SK-MEL-5 (cell line): Measurements from ENCODE around the gene GOLGA8R. TPM values are rescaled to one million over a fixed set of nuclear protein-coding genes. Genes with fewer than 3 reads are reported as not detected.
"Not testable (repeated sequence)": the region's sequence is repeated elsewhere in the genome, so short reads cannot be mapped to it uniquely, and the experiment has no call there.

Experiments
- DNase-seq: peaks from one replicate; pipeline ENCODE4 v3.0.0-alpha.2; 2016; ENCODE audit warnings: low read depth, low spot score
- in situ Hi-C: cut with HindIII; loops from 2 replicates; pipeline ENCODE4 v1.10.0; 2016; ENCODE audit warnings: low sequenced_read_pairs, high pct_unique_total_duplicates, low pct_unique_long_range_greater_than_20kb
- polyA plus RNA-seq, 2 experiments: library from polyadenylated mRNA; depleted of rRNA; stranded (reverse); fragments of >200 nt; gene quantifications; 2 replicates each; pipeline ENCODE4 v1.2.3, GENCODE V29; 2015
- total RNA-seq: library from RNA; depleted of rRNA; stranded (reverse); fragments of >200 nt; shearing (Covaris generic); gene quantifications from 2 replicates; pipeline ENCODE4 v1.2.3, GENCODE V29; 2014; rRNA removed

Gene GOLGA8R
- total RNA-seq = 0.05 and 0.08 TPM in 2 replicates
- 0.27 TPM in 1 of 2 replicates, not detected in the other for polyA plus RNA-seq (2015; cell fraction: cytosol; rRNA removed)
- polyA plus RNA-seq (2015; cell fraction: nucleus; rRNA removed) = 0.39 and 2.5 TPM in 2 replicates

DNA sequence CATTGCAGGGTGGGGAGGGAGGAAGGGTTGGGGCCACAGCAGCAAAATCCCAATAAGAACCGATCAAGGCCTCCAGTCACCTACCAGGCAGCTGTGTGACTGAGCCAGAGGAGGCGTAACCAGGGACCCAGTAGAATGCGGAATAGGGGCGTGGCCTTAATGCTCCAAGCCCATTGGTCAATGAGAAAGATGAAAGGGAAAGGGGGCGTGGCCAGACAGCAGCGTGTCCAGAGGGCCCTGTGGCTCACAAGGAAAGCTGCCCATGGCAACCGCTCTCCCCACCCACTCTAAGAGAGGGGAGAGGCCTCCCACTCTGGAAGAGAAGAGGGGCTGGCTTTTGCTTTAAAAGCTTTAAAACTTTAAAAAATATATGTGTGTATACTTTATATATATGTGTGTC lies at the start of gene GOLGA8R:
TSS of gene GOLGA8R (minus strand) at position 101 of the 400 bp plus-strand sequence. CDS start at position 3, 98 bp downstream.
- in situ Hi-C loops, DNase-seq: not testable (repeated sequence)

DNA sequence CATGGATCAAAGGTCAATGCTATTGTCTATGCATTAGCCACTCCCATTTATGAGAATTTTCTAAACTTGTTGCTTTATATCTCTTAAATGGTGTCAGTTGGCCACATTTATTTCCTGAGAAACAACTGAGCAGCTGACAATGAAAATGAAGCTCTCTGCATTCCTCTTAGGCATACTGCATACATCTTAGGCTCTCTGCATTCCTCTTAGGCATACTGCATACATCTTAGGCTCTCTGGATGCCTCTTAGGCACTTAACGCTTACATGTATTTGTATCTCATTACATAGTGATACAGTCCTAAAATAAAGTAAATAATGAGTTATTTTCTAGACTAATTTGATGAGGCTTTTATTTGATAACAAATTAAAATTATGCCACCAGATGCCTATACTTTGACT lies 49.8 kb upstream of the GOLGA8R start:
- in situ Hi-C loops, DNase-seq: not testable (repeated sequence)

GRCh38 chr15:30462176-30462575 lies 48.1 kb upstream of the GOLGA8R start:
- DNase-seq, in situ Hi-C loops: not testable (repeated sequence)

DNA sequence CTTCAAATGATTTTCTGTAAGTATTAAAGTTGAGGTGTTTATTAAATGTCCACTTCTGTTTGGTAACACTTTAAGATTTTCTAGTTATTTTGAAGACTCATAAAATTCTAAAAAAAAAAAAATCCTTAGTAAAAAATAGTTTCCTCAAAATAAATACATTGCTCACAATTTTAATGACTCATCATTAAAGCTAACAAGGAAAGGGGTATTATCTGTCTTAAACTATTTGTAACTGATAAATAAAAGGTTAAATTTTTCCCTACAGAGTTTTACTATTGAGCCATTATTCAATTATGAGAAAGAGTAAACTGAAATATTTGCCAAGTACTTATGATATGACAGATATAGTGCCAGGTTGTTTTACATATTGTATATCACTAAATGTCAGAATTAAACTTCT lies 38.6 kb upstream of the GOLGA8R start:
- DNase-seq, in situ Hi-C loops: not testable (repeated sequence)

DNA sequence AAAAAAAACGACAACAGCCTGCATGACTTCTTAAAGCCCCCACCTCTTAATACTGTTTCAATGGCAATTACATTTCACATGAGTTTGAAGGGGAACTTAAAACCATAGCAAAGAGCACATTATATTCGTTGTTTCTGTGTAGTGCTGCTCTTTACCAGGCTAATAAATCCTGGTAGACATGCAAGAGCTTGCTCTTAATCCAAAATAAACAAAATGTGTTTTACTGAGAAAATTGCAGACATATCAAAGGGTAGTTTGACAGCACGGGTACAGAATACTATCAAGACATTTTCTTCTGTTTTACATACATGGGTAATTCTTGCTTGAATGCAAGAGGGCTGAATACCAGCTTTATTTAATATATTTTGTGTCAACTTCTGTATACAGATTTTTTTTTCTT lies 24.3 kb upstream of the GOLGA8R start:
- in situ Hi-C loops, DNase-seq: not testable (repeated sequence)

- in situ Hi-C loops, DNase-seq: not testable (repeated sequence)
Measured at GRCh38 chr15:30435878-30436277, 21.8 kb upstream of the GOLGA8R start.

DNA sequence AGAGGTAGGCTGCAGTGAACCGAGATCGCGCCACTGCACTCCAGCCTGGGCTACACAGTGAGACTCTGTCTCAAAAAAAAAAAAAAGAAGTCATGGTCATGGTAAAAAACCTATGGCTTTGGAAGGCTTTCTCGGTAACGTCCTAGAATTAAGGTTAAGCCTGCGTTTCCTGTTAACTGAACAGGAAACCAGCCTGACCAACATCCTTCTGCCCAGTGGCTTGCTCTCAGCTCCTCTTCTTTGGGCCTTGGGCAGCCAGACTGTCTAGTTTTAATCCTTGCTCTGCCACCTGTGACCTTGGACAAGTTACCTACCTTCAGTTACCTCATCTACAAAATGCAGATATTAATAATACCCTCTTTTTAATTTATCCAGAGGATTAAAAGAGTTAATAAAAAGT lies 6.7 kb upstream of the GOLGA8R start:
- DNase-seq, in situ Hi-C loops: not testable (repeated sequence)

GRCh38 chr15:30407636-30408035 lies 6.4 kb downstream of the GOLGA8R start:
- DNase-seq, in situ Hi-C loops: not testable (repeated sequence)

- DNase-seq, in situ Hi-C loops: not testable (repeated sequence)
Measured at GRCh38 chr15:30398988-30399387, 15.1 kb downstream of the GOLGA8R start.

- in situ Hi-C loops, DNase-seq: not testable (repeated sequence)
Measured at GRCh38 chr15:30393664-30393991, 20.4 kb downstream of the GOLGA8R start.

- DNase-seq, in situ Hi-C loops: not testable (repeated sequence)
Measured at GRCh38 chr15:30392766-30393663, 21.0 kb downstream of the GOLGA8R start, which contains the start of gene CHRFAM7A. TSS of gene CHRFAM7A (minus strand) at chr15:30393540. CDS start at chr15:30383351, 10,189 bp downstream.

- in situ Hi-C loops = not testable (repeated sequence)
Measured at GRCh38 chr15:30386318-30386887, 27.7 kb downstream of the GOLGA8R start.

DNA sequence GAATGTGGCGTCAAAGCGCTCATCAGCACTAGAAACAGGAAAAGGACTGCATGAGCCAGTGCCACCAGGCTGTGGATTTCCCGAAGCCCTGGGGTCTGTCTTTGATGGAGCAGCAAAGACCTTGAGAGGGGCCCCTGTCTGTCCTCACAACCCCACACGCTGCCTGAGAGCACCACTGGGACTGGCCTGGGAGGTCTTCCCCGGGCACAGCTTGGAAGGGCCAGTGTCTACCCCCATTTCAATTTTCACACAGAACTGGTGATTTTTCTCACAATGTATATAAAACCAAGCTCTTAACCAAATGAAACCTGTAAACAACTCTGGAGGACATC lies 37.0 kb downstream of the GOLGA8R start:
- DNase-seq, in situ Hi-C loops: not testable (repeated sequence)

More at GRCh38 chr15:30386318-30386887, 27.7 kb downstream of the GOLGA8R start:
- DNase-seq = not testable (repeated sequence)

- DNase-seq, in situ Hi-C loops: not testable (repeated sequence)
Measured at GRCh38 chr15:30376375-30377081, 37.5 kb downstream of the GOLGA8R start.

GRCh38 chr15:30375872-30376271 lies 38.2 kb downstream of the GOLGA8R start:
- DNase-seq, in situ Hi-C loops: not testable (repeated sequence)

DNA sequence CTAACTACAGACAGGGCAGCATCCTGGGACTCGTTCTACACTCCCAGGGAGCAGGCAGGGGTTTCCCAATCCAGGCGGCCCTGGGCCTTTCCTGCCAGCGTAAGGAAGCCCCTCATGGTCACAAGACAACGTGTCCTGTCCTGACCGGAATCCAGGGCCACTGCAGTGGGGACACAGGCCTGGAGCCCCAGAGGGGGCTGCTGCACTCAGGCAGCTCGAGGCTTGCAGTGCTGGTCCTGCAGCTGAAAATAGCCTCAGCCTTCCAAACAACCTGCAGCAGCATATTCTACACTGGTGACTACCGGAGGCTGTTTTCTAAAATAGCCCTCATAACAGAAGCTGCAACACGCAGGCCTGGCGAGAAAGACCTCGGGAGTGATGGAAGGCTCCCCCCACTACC lies 39.2 kb downstream of the GOLGA8R start:
- in situ Hi-C loops, DNase-seq: not testable (repeated sequence)

GRCh38 chr15:30368271-30368670 lies 45.8 kb downstream of the GOLGA8R start:
- DNase-seq, in situ Hi-C loops: not testable (repeated sequence)

DNA sequence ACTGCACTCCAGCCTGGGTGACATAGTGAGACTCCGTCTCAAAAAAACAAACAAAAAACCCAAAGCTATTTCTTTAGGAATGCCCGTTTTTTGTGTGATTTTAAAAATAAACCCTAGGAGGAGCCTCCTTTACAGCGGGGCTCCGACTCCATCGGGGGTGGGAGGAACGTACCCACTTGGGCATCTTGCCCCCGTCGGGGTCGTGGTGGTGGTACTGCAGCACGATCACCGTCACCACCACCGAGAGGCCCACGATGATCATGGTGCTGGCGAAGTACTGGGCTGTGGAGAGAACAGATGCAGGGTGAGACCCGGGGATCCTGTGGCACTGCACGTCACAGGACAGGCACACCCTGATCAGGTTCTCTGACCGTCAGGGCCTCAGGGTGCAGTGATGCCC lies 46.8 kb downstream of the GOLGA8R start:
- DNase-seq, in situ Hi-C loops: not testable (repeated sequence)
